NCI-H526 treated with DMSO at 0.1 percent for 48 hours (cell line): ENCODE data around the gene CSGALNACT2.
A peak's percentile ranks its signal among the peaks of the same experiment; 100 is the strongest.
"Not testable (repeated sequence)": the region's sequence is repeated elsewhere in the genome, so short reads cannot be mapped to it uniquely, and the experiment has no call there.

Experiments used
- DNase-seq: peaks from one replicate; lab custom pipeline; 2025; lab: John Stamatoyannopoulos, UW

Gene CSGALNACT2

DNA sequence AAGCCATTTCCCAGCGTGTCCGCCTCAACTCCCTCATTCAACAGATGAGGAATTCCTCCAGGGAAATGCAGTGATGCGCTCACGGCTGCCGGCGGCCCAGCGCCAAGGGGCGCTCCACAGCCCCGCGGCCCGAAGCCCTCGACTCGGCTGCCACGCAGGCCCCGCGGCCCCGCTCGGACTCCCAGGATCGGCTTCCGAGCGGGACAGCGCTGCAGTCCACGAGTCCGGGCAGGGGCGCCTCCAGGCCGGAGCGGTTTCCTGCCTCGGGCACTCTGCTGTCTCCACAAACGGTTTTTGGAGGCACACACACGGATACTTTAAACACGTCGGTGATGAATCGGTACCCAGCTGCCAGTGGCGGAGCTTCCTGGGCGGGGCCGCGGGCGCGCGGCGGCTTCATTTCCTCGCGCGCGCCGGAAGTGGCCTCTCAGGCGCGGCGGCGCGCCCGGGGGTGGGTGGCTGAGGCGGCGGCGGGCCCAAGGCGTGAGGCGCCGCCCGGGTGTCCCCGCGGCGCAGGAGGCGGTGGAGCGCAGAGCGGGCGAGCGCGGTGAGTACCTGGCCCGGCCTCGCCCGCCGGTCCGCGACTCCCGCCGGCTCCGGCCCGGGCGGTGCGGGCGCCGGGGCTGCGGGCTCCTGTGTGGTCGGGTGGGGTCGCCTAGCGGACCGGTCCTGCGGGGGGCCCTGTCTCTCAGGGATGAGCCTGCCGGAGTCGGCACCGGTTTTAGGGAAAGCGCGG is at the start of gene CSGALNACT2:
Gene CSGALNACT2 (plus strand): TSS at position 425 of the 736 bp plus-strand sequence. CDS start 16,705 bp downstream, outside the sequence.
- DNase-seq = peak; percentile 45

- DNase-seq = no peak
These were observed 48.7 kb upstream of the CSGALNACT2 start for GRCh38 chr10:43089519-43089918.

GRCh38 chr10:43090188-43090587 is 48.1 kb upstream of the CSGALNACT2 start:
- no peak for DNase-seq

- no peak for DNase-seq
These were observed 47.6 kb upstream of the CSGALNACT2 start for GRCh38 chr10:43090664-43091063.

- DNase-seq = no peak
These were observed 46.4 kb upstream of the CSGALNACT2 start for GRCh38 chr10:43091846-43092245.

GRCh38 chr10:43093423-43094076 is 44.7 kb upstream of the CSGALNACT2 start:
- no peak for DNase-seq

- DNase-seq = no peak
These were observed 44.2 kb upstream of the CSGALNACT2 start for GRCh38 chr10:43094085-43094484.

GRCh38 chr10:43099339-43099738 is 38.9 kb upstream of the CSGALNACT2 start:
- DNase-seq = not testable (repeated sequence)

DNA sequence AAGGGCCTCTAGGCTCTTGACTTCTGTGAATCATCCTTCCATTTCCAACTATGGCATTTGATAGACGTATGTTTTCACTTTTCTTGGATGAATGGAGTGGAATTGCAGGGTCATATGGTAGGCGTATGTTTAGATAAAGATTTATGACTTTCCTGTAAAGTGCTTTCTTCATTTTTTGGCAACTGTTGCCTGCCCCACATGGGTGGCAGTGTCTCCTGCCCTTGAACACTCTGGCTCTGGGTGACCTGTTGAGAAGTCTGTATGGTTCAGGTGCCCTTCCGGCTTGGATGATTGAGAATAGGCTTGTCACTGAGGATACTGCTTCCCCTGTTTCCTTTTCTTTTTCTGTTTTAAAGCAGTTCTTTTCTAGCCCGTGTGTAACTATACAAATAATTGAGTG is 38.3 kb upstream of the CSGALNACT2 start:
- DNase-seq = no peak

- no peak for DNase-seq
These were observed 37.9 kb upstream of the CSGALNACT2 start for GRCh38 chr10:43100366-43100765.

GRCh38 chr10:43102063-43102828 is 36.0 kb upstream of the CSGALNACT2 start:
- DNase-seq = no peak

DNA sequence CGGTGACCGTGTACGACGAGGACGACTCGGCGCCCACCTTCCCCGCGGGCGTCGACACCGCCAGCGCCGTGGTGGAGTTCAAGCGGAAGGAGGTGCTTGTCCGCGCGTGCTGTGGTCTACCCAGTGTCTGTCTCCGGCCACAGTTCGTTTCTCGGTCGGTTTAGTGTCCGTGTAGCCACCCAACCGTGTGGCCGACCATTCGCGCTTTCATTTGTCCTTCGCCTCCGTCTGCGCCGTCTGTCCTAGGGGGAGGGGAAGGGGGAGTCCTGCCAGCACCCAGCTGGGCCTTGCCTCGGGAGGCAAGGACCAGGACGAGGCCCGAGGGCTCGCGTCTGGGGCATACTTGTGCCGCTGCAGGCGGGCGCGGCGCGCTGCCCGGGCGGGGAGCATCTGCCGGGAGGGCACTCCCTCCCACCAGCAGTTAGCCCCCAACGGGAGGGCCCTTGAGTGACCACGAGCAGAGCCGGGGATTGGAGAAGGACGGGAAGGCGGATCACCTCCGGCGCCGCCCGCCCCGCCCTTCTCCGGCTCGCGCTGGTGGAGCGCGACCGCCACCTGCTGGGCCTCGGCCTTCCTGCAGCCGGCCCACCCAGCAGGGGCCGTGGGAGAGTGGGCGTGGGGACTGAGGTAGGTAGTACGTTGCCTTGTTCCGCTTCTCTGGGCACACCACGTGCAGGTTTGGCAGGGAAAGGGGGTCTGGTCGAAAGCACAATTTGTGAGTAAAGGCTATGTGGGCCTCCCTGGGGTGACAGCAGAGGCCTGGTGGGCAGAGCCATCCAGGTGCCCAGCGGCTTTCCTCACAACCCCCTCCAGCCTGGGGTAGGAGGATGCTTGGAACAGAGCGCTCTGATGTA is 32.9 kb upstream of the CSGALNACT2 start:
- peak; percentile 32 for DNase-seq

GRCh38 chr10:43105956-43106229 is 32.4 kb upstream of the CSGALNACT2 start:
- DNase-seq = no peak

DNA sequence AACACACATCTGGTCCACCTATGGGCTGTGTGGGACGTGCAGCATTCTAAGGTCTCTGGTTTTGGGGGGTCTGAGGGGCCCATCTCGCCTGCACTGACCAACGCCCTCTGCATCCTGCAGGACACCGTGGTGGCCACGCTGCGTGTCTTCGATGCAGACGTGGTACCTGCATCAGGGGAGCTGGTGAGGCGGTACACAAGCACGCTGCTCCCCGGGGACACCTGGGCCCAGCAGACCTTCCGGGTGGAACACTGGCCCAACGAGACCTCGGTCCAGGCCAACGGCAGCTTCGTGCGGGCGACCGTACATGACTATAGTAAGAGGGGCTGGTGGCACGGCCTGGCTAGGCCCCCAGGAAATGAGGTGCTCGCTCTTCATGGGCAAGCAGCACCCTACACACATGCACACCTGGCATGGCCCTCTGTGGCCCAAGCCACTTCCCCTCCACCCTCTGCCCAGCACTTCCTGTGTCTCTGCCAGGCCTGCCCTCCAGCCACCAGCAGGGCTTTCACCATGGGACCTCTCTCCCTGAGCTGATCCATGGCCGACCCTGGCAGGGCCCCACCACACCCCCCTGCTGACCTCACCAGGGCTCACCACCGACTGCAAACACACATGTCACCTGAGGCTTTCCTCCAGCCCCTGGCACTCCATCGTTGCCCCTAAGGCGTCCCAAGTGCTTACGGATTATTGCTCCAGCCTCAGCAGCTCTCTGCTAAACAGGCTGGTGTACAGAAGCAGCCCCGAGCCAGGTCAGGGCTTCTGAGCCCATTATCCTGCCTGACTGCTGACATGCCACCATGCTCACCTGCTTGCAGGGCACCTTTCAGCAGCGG is 31.8 kb upstream of the CSGALNACT2 start:
- no peak for DNase-seq

DNA sequence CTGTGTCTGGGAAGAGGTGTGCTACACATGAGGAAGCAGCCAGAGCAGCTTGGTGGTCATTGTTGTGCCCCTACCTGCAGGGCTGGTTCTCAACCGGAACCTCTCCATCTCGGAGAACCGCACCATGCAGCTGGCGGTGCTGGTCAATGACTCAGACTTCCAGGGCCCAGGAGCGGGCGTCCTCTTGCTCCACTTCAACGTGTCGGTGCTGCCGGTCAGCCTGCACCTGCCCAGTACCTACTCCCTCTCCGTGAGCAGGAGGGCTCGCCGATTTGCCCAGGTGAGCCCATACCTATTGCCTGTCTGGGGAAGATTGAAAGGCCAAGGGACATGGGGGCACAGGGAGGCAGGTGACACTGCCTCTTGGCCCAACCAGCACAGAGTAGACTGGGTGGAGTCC is 29.3 kb upstream of the CSGALNACT2 start:
- DNase-seq = no peak

DNA sequence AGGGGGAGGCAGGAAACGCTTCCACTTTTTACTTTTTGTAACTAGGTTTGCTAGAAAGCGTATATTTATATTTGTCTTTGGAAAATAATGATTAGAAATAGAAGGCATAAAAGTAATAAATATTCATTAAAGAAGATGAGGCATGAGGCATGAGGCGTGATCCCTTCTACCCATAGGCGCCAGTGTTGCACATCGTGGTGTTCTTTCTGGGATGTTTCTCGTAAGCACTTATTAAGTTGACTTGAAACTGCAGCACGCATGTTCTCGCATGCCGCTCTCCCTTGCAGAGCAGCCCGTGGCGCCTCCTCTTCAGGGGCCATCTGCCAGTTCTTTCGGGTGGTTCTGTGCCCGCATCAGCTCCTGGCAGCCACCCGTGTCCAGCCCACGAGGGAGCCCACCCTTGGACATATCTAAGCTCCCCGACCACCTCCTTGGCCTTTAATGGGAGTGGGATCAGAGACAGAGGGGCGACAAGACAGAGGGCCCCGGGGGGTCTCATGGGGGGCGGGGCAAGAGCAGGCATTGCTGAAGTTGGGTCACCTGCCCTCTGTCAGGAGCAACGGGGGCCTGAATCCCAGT is 28.5 kb upstream of the CSGALNACT2 start:
- DNase-seq = no peak

DNA sequence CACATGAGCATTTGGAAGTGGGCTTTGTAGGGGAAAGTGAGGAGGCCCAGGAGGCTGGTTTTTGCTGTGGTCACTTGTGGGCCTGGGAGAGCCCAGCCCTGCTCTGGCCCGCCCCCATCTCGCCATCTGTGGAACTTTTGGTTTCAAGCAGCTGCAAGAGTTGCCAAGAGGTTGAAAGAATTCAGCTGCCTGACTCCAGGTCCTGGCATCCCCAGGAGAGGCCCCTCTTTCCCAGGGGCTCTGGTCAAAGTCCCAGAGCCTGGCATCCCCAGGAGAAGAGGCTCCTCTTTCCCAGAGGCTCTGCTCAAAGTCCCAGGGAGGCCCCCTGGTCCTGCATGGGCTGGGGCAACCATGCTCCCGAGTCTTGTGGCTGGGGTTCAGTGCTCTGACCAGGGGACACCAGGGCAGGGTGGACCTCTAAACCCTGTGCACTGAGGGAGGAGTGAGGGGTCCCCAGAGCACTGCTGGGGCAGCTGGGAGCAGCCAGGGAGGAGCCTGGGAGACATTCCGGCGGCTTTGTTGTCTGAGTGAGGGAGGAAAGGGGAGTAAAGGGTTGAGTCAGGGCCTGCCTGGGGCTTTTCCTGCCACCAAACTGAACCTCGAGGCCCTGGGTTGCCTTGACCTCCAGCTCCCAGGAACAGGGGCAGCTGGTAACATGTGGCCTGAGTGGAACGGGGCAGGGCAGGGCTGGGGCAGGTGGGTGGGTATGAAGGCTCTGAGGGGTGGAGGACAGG is 27.7 kb upstream of the CSGALNACT2 start:
- DNase-seq = no peak

DNA sequence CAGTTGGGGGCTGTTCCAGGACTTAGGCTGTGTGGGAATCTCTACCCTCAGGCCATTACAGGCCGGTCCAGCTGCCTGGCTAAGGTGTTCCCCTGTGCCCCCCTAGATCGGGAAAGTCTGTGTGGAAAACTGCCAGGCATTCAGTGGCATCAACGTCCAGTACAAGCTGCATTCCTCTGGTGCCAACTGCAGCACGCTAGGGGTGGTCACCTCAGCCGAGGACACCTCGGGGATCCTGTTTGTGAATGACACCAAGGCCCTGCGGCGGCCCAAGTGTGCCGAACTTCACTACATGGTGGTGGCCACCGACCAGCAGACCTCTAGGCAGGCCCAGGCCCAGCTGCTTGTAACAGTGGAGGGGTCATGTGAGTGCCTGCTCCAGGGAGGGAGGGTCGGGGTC is 27.1 kb upstream of the CSGALNACT2 start:
- DNase-seq = no peak

- DNase-seq = no peak
These were observed 26.2 kb upstream of the CSGALNACT2 start for GRCh38 chr10:43111921-43112607.

- DNase-seq = no peak
These were observed 25.7 kb upstream of the CSGALNACT2 start for GRCh38 chr10:43112608-43112961.
